ENCODE measurements around the gene TLN1.

GRCh38 chr9:35658968-35659220 is 73.1 kb downstream of the TLN1 start:
- TF ChIP-seq CTCF (IDR thresholded peaks at IDR 0.05), result no peak
- TF ChIP-seq POLR2A (IDR thresholded peaks at IDR 0.05), result no peak
